Bone marrow (tissue), 2 donors: ENCODE measurements around the gene FERMT2.

ENCODE experiments used
- DNase-seq, 2 donors: peaks; one replicate each; lab custom pipeline; 2025; lab: John Stamatoyannopoulos, UW

FERMT2 gene

GRCh38 chr14:52950898-52951680 is at the start of gene FERMT2:
FERMT2 (minus strand) TSS chr14:52951050; CDS start chr14:52950568, 482 bp downstream.
- DNase-seq = no peak

GRCh38 chr14:52998376-52999015 is 47.6 kb upstream of the FERMT2 start:
- DNase-seq = no peak

- DNase-seq = no peak
Measured at GRCh38 chr14:52996493-52996892, 45.6 kb upstream of the FERMT2 start.

- DNase-seq = no peak
Measured at GRCh38 chr14:52995998-52996397, 45.1 kb upstream of the FERMT2 start.

GRCh38 chr14:52992236-52992870 is 41.5 kb upstream of the FERMT2 start:
- DNase-seq = no peak

- no peak for DNase-seq
Measured at GRCh38 chr14:52988139-52988538, 37.3 kb upstream of the FERMT2 start.

GRCh38 chr14:52987514-52987913 is 36.7 kb upstream of the FERMT2 start:
- no peak for DNase-seq

- no peak for DNase-seq
Measured at GRCh38 chr14:52987042-52987441, 36.2 kb upstream of the FERMT2 start.

- DNase-seq = no peak
Measured at GRCh38 chr14:52977798-52978197, 26.9 kb upstream of the FERMT2 start.

- no peak for DNase-seq
Measured at GRCh38 chr14:52974406-52974805, 23.6 kb upstream of the FERMT2 start.

- DNase-seq = peak in 1 of 2 donors; percentile 19
Measured at GRCh38 chr14:52961060-52961639, 10.3 kb upstream of the FERMT2 start.

GRCh38 chr14:52960627-52961026 is 9.8 kb upstream of the FERMT2 start:
- DNase-seq = no peak

GRCh38 chr14:52954346-52955214 is 3.7 kb upstream of the FERMT2 start:
- DNase-seq = no peak

- no peak for DNase-seq
Measured at GRCh38 chr14:52951681-52952554, 1.1 kb upstream of the FERMT2 start.

- no peak for DNase-seq
Measured at GRCh38 chr14:52950410-52950897, 396 bp downstream of the FERMT2 start.

GRCh38 chr14:52949711-52950409 is 990 bp downstream of the FERMT2 start:
- DNase-seq = no peak

- DNase-seq = no peak
Measured at GRCh38 chr14:52949249-52949648, 1.6 kb downstream of the FERMT2 start.

GRCh38 chr14:52948836-52949235 is 2.0 kb downstream of the FERMT2 start:
- DNase-seq = no peak

- no peak for DNase-seq
Measured at GRCh38 chr14:52948039-52948438, 2.8 kb downstream of the FERMT2 start.

GRCh38 chr14:52944254-52944653 is 6.6 kb downstream of the FERMT2 start:
- no peak for DNase-seq
